Measurements from ENCODE around the gene RBFOX2.

The RBFOX2 gene

DNA sequence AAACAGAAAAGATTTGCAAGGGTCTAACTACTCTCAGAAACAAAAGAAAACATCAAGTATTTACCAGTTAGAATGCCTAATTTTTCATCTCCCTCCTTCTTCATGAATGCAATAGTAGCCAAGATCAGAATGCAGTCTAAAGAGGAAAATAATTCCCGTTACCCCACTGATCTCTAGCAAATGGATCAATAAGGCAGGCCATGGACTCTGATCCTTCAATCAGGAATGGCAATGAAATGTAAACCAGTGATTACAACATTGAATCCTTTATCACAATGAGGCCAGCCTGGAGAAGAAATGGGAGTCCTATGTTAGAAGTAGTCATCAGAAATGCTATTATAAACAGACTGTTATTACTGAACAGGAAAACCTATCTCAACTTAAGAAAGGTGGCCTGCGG is 204.4 kb downstream of the RBFOX2 start:
- TF ChIP-seq CTCF (conservative IDR thresholded peaks at IDR 0.05; ENCODE audit: control insufficient read depth, insufficient read depth, low read depth, low read length): no peak
- H3K4me3 ChIP-seq (ENCODE audit: control insufficient read depth, low read depth, low read length): no peak overlapping the region
- DNase-seq (ENCODE audit: low read depth): no peak

DNA sequence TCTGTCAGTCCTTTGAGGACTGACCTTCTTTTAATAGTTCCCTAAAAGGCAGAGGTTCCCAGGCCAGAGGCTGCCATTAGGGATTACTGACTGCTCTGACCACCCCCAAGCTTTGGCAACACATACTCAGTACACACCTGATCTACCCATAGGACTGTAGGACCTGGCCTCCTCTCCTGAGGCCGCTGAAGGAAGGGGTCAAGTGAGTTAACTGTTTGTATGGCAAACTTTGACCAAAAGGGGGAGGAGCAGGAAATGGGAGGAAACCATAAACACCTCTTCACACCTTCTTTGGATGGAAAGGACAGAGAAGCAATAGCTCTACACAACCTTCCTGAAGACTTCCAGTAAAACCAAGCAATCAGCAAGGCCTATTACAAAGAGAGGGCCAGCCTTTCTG is 207.0 kb downstream of the RBFOX2 start:
- no peak for DNase-seq (ENCODE audit: low read depth)
- TF ChIP-seq CTCF (conservative IDR thresholded peaks at IDR 0.05; ENCODE audit: control insufficient read depth, insufficient read depth, low read depth, low read length): no peak
- H3K4me3 ChIP-seq (ENCODE audit: control insufficient read depth, low read depth, low read length): no peak overlapping the region

GRCh38 chr22:35819421-35819820 is 209.2 kb downstream of the RBFOX2 start:
- H3K4me3 ChIP-seq (ENCODE audit: control insufficient read depth, low read depth, low read length): no peak overlapping the region
- DNase-seq (ENCODE audit: low read depth): no peak
- TF ChIP-seq CTCF (conservative IDR thresholded peaks at IDR 0.05; ENCODE audit: control insufficient read depth, insufficient read depth, low read depth, low read length): no peak

GRCh38 chr22:35818897-35819296 is 209.7 kb downstream of the RBFOX2 start:
- DNase-seq (ENCODE audit: low read depth): no peak
- no peak overlapping the region for H3K4me3 ChIP-seq (ENCODE audit: control insufficient read depth, low read depth, low read length)
- no peak for TF ChIP-seq CTCF (conservative IDR thresholded peaks at IDR 0.05; ENCODE audit: control insufficient read depth, insufficient read depth, low read depth, low read length)

- no peak for TF ChIP-seq CTCF (conservative IDR thresholded peaks at IDR 0.05; ENCODE audit: control insufficient read depth, insufficient read depth, low read depth, low read length)
- no peak for DNase-seq (ENCODE audit: low read depth)
- no peak overlapping the region for H3K4me3 ChIP-seq (ENCODE audit: control insufficient read depth, low read depth, low read length)
Measured at GRCh38 chr22:35812600-35812999, 216.0 kb downstream of the RBFOX2 start.

DNA sequence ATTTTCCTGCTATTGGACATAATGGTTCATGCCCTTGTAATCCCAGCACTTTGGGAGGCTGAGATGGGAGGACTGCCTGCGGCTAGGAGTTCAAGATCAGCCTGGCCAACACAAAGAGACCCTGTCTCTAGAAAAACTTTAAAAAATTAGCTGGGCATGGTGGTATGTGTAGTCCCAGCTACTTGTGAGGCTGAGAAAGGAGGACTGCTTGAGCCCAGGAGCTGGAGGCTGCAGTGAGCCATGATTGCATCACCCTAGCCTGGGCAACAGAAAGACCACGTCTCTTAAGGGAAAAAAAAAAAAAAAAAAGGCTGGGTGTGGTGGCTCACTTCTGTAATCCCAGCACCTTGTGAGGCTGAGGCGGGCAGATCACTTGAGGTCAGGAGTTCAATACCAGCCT is 217.0 kb downstream of the RBFOX2 start:
- DNase-seq (ENCODE audit: low read depth): no peak
- TF ChIP-seq CTCF (conservative IDR thresholded peaks at IDR 0.05; ENCODE audit: control insufficient read depth, insufficient read depth, low read depth, low read length): no peak
- H3K4me3 ChIP-seq (ENCODE audit: control insufficient read depth, low read depth, low read length): no peak overlapping the region

DNA sequence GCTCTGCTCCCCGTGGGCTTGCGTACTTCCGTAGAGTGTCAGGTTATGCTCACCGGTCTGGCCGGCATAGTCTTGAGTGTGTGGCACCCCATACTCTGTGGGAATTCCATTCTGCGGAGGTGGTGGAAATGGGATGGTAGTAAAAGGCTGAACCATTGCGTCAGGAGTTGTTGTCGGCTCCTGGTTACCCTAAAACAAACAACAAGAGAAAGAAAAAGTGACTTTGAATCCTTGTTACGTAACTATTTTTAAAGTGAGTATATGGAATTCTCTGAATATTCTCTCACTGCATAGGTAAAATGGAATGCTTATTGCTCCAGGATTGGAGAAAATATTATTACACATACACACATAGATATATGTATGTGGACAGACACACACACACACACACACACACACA is 218.8 kb downstream of the RBFOX2 start:
- no peak for DNase-seq (ENCODE audit: low read depth)
- no peak overlapping the region for H3K4me3 ChIP-seq (ENCODE audit: control insufficient read depth, low read depth, low read length)
- no peak for TF ChIP-seq CTCF (conservative IDR thresholded peaks at IDR 0.05; ENCODE audit: control insufficient read depth, insufficient read depth, low read depth, low read length)
